ENCODE measurements around the gene GATD1.
A peak's percentile ranks its signal among the peaks of the same experiment; 100 is the strongest.

Gene GATD1

GRCh38 chr11:765025-765801 is 12.1 kb downstream of the GATD1 start:
- TF ChIP-seq TAF1 (IDR thresholded peaks at IDR 0.05; ENCODE audit: borderline replicate concordance, low read depth, low read length) (no peak), POLR2A (IDR thresholded peaks at IDR 0.05; ENCODE audit: low read depth, low read length) (peak; percentile 46; the same call in 1 of the 2 replicates), POLR2AphosphoS5 (IDR thresholded peaks at IDR 0.05; ENCODE audit: low read depth, low read length) (0 out of 2 replicates have a peak, but pooled peaks have one; percentile 60)
- DNase-seq (ENCODE audit: insufficient read length) (peak; percentile 62), FAIRE-seq (peak; percentile 83)

DNA sequence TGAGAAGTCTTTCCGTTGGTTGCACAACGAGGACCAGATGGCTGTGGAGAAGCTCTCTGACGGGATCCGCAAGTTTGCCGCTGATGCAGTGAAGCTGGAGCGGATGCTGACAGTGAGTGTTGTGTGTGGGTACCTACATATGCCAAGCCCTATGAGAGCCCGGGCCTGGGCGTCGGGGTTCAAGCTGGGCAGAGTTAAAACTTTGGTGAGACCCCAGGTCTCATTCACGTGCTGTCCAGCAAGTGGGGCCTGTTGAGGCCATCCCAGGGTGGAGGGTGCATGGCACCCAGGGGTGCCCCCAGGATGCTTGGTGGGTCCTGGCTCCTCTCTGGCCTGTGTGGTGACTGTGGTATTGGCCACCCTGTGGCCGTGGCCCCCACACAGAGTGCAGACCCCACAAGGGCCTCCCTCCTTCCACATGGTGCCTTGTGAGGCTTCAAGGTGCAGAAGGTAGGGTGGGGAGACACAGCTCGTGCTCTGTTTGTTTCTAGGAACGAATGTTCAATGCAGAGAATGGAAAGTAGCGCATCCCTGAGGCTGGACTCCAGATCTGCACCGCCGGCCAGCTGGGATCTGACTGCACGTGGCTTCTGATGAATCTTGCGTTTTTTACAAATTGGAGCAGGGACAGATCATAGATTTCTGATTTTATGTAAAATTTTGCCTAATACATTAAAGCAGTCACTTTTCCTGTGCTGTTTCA is 12.8 kb downstream of the GATD1 start:
- no peak for DNase-seq (ENCODE audit: insufficient read length)
- FAIRE-seq: no peak
- TF ChIP-seq POLR2A (IDR thresholded peaks at IDR 0.05; ENCODE audit: low read depth, low read length): peak; percentile 38; the same call in 1 of the 2 replicates
- TF ChIP-seq POLR2AphosphoS5 (IDR thresholded peaks at IDR 0.05; ENCODE audit: low read depth, low read length): no peak

GRCh38 chr11:763549-764321 is 13.6 kb downstream of the GATD1 start:
- peak; percentile 35 for TF ChIP-seq POLR2AphosphoS5 (IDR thresholded peaks at IDR 0.05; ENCODE audit: low read depth, low read length)
- no peak for TF ChIP-seq POLR2A (IDR thresholded peaks at IDR 0.05; ENCODE audit: low read depth, low read length)
- TF ChIP-seq TAF1 (IDR thresholded peaks at IDR 0.05; ENCODE audit: borderline replicate concordance, low read depth, low read length): no peak
- no peak for FAIRE-seq
- peak; percentile 25 for DNase-seq (ENCODE audit: insufficient read length)

- TF ChIP-seq TAF1 (IDR thresholded peaks at IDR 0.05; ENCODE audit: borderline replicate concordance, low read depth, low read length) (no peak), POLR2AphosphoS5 (IDR thresholded peaks at IDR 0.05; ENCODE audit: low read depth, low read length) (no peak), POLR2A (IDR thresholded peaks at IDR 0.05; ENCODE audit: low read depth, low read length) (no peak)
- DNase-seq (ENCODE audit: insufficient read length): no peak
- no peak for FAIRE-seq
Measured at GRCh38 chr11:763073-763463, 14.2 kb downstream of the GATD1 start.

DNA sequence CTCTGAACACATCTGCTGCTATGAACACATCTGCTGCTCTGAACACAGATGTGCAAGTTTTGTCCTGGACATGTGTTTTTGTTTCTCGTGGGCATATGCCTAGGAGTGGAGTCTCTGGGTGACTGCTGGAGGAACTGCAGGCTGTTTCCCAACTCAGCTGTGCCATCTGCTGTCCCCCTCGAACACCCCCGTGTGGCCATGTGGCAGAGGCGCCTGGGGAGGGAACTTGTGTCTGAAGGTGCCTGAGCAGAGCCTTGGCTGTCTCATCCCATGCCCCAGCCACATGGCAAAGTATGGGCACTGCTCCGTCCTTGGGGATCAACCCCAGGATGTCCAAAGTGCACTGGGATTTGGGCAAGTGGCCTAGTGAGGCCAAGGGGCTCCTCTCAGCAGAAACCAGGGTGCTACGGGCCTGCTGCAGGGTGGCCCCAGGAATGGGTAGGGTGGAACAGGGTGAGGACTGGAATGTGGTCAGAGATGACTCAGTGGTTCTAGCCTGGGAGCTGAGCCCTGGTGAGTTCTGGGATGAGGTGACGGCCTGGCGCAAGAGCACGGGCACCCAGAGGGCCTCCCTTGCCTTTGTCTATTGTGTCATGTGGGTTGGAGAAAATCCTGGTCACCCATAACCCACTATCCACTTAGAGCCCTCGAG is 14.7 kb downstream of the GATD1 start:
- no peak for FAIRE-seq
- peak; percentile 17 for DNase-seq (ENCODE audit: insufficient read length)
- TF ChIP-seq TAF1 (IDR thresholded peaks at IDR 0.05; ENCODE audit: borderline replicate concordance, low read depth, low read length) (no peak), POLR2A (IDR thresholded peaks at IDR 0.05; ENCODE audit: low read depth, low read length) (no peak; the same call in 1 of the 2 replicates), POLR2AphosphoS5 (IDR thresholded peaks at IDR 0.05; ENCODE audit: low read depth, low read length) (no peak)

- 0 out of 2 replicates have a peak, but pooled peaks have one; percentile 47 for TF ChIP-seq POLR2AphosphoS5 (IDR thresholded peaks at IDR 0.05; ENCODE audit: low read depth, low read length)
- TF ChIP-seq TAF1 (IDR thresholded peaks at IDR 0.05; ENCODE audit: borderline replicate concordance, low read depth, low read length): no peak
- FAIRE-seq (no peak), DNase-seq (ENCODE audit: insufficient read length) (no peak)
Measured at GRCh38 chr11:761526-762108, 15.7 kb downstream of the GATD1 start.

- FAIRE-seq (no peak), DNase-seq (ENCODE audit: insufficient read length) (no peak)
- no peak for TF ChIP-seq POLR2AphosphoS5 (IDR thresholded peaks at IDR 0.05; ENCODE audit: low read depth, low read length)
- TF ChIP-seq TAF1 (IDR thresholded peaks at IDR 0.05; ENCODE audit: borderline replicate concordance, low read depth, low read length): no peak
- no peak for TF ChIP-seq POLR2A (IDR thresholded peaks at IDR 0.05; ENCODE audit: low read depth, low read length)
Measured at GRCh38 chr11:760236-760635, 17.1 kb downstream of the GATD1 start.

DNA sequence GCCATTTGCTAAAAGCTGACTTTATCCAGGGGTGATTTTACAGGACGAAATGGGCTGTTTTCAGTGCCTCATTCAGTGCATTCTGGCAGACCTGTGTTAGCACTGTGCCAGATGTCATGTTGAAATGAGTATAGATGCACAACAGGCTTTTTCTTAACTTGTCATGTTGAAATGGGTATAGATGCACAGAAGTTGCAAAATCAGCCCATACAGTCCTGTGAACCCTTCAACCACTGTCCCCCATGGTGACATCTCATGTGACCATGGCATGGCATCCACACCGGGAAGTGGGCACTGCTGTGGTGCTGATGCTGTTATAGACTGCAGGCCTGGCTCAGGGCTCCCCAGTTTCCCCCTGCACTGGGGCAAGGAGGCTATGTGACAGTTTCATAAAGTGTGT is 27.6 kb downstream of the GATD1 start:
- no peak for DNase-seq (ENCODE audit: insufficient read length)
- FAIRE-seq: peak; percentile 80
- TF ChIP-seq POLR2A (IDR thresholded peaks at IDR 0.05; ENCODE audit: low read depth, low read length) (no peak), TAF1 (IDR thresholded peaks at IDR 0.05; ENCODE audit: borderline replicate concordance, low read depth, low read length) (no peak), POLR2AphosphoS5 (IDR thresholded peaks at IDR 0.05; ENCODE audit: low read depth, low read length) (no peak)

DNA sequence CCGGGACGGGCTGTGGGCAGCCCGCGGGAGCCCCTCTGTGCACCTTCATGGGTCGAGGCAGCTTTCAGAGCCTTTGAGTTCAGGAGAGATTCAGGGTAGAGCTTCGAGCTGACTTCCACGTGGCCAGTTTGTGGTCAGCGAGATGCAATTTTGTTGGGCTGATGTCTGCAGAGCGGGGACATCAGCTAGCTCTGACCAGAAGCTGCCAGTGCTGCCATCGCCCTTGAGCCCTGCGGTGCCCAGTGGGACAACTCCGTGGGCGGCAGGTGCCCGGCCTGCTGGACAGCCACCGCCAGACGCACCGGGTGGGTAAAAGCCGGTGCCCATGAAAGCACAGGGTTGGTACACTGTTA is 29.3 kb downstream of the GATD1 start:
- no peak for DNase-seq (ENCODE audit: insufficient read length)
- TF ChIP-seq TAF1 (IDR thresholded peaks at IDR 0.05; ENCODE audit: borderline replicate concordance, low read depth, low read length) (no peak), POLR2A (IDR thresholded peaks at IDR 0.05; ENCODE audit: low read depth, low read length) (no peak), POLR2AphosphoS5 (IDR thresholded peaks at IDR 0.05; ENCODE audit: low read depth, low read length) (no peak)
- FAIRE-seq: peak; percentile 76

- DNase-seq (ENCODE audit: insufficient read length) (peak; percentile 98), FAIRE-seq (peak; percentile 99)
- TF ChIP-seq TAF1 (IDR thresholded peaks at IDR 0.05; ENCODE audit: borderline replicate concordance, low read depth, low read length): no peak
- TF ChIP-seq POLR2A (IDR thresholded peaks at IDR 0.05; ENCODE audit: low read depth, low read length): peak; percentile 68
- TF ChIP-seq POLR2AphosphoS5 (IDR thresholded peaks at IDR 0.05; ENCODE audit: low read depth, low read length): no peak
Measured at GRCh38 chr11:747158-748006, 29.9 kb downstream of the GATD1 start, which contains the start of gene TALDO1. Gene TALDO1, plus strand, starts transcription at chr11:747464. Its CDS starts 18 bp downstream, at chr11:747482.
